ENCODE data around the gene GPR62.

The GPR62 gene

DNA sequence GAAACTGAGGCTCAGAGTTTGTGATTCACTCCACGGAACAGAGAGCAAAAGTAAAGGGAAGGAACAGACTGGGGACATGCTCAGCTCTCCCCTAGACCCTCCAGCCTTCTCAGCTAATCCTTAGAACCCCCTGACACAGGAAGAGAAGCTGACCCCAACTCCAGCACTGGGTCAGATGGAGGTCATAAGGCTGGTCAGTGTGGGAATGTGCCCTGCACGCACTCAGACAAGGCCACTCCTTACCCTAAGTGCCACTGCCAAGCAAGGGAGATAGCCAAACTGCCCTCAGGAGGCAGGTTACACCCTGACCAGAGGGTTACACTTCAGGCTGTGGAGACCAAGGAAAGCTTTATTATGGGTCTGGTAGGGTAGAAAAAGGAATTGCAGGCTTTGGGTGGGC is 39.3 kb downstream of the GPR62 start:
- no peak for FAIRE-seq

DNA sequence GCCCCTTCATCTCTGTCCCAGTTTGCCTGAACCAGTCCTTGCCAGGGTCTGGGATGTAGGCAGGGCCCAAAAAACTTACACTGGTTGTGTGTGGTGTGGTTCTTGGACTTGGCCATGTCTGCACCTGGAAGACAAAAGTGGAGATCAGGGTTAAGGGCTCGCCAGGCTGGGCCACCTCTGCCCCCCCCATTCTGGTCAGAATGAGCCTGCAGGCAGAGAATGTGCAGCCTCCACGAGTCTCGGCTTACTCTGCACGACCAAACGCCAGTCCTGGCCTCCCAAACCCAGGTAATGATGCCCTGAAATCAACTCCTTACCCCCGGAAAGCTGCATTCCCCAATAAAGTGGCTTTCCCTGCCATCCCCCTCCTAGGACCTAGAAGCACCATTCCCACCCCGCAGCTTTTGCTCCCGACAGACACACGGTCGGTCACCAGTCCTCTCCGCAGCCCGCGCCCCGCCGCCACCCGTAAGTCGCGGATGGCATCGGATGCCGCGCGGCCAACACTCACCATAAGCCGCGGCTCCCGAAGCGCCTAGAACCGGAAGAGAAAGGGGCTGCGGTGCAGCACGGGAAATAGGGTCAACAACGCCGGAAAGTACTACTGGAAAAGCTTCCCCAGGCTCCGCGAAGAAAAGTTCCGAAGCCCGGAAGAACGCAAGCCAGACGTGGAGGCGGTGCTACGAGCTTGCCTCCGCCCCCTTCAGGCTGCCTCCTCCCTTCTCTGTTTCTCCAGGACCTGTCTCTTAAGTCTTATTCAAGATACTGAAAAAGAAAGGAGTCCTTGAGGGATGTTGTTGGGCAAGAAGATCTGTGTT is 40.4 kb downstream of the GPR62 start, which contains the start of gene RPL29:
Gene RPL29, minus strand, starts transcription at position 550 of the 818 bp plus-strand sequence. Its CDS starts 434 bp downstream, at position 116.
- FAIRE-seq = peak; percentile 77

DNA sequence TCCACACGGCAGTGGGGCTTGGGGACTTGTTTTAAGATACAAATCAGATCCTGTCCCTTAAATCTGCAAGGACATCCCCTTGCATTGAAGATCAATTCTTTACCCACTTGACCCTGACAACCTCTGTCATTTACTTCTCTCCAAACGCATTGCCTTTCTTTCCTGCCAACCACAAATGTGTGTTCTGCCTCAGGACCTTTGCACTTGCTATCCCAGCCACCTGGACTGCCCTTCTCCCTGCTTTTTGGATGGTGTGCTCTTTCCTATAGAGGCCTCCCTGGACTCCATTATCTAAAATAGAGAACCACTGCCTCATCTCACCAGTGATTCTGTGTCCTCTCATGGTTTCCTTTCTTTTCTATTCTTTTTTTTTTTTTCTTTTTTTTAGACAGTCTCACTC is 42.0 kb downstream of the GPR62 start:
- FAIRE-seq = no peak

DNA sequence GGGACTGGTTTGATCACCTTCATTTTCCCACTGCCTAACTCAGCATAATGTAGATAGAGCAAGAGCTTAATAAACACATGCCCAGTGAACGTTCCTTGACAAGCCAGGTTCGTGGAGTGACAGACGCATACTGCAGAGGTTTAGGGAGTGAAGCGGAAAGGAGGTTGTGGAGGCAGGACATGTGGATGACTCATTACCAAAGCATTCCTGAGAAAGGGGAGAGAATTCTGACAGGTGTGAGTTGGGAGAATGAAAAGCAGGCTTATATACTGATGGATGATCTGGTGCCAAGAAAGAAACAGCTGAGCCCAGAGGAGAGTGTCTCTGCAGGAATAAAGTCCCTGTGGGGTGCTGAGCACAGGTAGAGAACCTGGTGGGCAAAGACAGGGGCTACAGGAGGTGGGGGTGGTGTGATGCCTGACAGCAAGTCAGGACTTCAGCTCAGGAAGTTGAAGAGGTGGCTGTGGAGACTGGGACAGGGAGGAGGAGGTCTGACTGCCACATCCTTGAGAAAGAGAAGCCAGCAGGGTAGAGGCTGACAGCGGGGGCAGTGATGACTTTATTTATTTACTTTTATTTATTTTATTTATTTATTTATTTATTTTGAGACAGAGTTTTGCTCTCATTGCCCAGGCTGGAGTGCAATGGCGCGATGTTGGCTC is 42.9 kb downstream of the GPR62 start:
- FAIRE-seq = no peak

DNA sequence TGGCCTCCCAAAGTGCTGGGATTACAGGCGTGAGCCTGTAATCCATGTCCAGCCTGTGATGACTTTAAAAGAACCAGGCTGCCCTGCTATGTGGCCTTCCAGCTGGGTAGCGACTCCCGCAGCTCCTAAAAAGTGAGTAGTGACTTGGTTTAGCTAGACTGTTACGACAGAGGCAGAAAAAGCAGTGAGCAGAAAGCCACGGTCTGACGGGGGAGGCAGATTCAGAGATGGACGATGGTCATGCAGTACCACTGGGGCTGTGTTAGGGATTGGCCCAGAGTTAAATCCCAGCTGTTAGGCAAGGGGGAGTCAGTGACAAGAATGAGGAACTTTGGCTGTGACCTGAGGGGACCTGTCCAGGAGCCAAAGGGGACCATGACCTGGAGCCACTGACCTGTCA is 43.6 kb downstream of the GPR62 start:
- no peak for FAIRE-seq

DNA sequence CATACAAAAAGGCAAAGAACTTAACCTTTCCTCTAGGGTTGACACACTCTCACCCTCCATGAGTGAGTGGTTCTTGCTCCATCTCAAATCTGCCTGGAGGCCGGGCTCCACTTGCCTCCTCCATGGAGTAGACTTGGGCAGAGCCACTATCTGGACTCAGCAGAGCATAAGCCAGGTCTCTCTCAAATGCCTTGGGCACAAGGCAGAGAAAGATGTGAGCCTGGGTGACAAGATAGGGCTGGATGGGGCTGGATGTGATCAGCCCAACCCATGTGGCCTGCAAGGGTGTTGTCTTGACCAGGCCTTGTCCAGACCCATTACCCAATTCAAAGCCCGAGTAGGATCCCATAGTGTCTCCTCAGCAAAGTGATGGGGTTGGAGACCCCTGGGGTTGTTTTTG is 44.7 kb downstream of the GPR62 start:
- FAIRE-seq = no peak

DNA sequence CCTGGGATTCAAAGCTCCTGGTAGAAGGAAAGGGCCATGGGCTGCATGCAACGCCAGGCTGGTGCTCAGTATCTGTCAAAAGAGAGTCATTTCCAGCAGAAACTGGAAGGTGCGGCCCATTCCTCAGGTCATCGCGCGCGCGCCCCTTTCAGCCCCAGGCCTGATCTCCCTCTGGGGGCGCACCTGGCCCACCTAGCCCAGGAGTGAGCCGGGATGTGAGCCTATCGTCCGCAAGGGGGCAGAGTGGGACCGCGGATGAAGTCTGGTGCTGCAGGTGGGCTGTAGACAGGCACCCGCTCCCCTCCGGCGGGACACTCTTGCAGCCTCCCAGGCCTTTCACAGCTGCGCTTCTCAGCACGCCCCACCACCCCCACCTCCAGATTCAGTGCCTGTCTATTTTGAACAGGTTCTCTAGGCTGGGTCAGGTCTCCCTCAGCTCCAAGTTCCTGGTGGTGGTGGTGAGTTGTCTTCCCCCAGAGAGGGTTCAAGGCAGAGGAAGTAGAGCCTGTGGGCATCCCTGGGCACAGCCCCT is 46.3 kb downstream of the GPR62 start:
- FAIRE-seq = no peak

DNA sequence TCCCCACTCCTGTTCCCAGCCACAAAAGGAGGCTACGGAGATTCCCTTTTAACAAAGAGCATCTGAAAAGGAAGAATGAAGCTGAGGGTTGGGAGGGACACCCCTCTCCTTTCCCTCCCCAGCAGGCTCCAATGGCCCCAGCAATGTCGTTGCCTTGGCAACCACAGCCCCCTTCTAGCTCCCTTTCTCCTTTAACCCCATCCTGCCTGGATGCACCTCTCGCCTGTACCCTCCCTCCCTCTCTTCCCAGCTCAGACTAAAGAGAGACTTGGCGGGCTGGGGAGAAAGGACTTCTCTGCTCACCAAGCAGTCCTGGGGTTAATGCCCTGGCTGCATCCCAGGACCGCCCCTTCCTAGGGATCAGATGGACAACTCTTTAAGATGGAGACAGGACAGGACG is 47.6 kb downstream of the GPR62 start:
- no peak for FAIRE-seq

DNA sequence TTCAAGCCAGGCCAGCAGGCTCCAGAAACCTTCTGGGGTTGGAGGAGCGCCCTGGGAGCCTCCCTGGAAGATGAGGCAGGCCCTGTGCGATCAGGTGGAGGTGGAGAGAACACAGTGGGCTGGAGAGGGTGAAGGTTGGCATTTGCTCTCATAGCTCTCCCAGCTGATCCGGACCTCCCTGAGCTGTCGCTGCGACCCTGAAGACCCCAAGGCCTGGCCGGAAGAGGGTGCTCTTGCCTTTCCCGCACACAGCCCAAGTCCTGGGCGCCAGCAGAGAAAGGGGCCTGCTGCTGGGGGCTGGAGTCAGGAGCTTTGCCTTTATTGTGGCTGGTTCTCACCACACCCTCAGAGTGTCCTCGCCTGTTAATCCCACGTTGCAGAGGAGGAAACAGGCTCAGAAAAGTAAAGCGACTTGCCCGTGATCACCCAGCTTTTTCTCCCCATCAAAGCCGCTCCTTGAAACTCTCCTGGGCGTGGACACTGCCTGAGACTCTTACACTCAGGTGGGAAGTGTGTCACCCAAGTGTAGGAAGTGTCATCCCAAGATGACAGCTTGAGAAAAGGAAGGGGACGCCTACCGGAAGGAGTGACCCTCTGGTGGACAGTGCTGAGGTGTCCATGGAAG is 49.1 kb downstream of the GPR62 start:
- FAIRE-seq = no peak

DNA sequence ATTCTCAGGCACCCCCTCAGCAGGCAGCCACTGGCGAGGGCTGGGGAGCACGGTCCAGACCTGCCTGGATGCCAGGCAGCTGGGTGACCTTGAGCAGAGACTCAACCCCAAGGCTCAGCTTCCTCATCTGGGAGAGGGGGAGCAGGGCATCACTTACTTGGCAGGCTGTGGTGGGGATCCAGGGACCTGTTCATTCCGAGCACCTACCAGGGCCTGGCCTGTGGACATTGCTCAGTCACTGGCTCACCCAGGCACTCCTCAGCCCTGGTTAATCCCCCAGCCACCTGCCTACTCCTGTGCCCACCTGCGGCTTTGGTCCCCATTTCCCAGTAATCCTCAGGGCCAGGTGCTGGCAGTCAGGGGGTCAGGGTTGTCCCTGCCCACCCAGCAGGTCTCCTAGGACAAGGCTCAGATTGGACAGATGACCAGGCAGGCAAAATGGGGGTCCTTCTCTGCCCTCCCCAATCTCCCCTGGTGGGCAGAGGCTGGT is 49.8 kb downstream of the GPR62 start:
- no peak for FAIRE-seq

DNA sequence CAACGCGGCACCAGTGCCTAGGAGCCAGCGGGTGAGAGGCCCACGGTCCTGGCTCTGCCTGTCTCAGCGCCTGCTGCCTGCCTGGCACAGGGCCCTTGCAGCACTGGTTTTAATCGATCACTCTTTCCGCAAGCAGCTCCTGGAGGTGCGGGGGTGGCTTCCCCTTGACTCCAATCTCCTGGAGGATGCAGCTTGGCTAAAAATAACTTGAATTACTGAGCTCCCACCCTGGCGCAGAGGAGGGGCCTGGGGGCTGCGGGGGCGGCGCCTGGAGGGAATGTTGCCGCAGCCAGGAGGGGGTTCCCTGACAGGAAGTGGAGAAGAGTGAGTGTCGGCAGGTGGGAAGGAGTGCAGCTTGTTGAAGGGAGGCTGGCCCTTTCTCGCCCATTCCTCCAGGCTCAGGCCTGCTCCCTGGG is 50.4 kb downstream of the GPR62 start:
- FAIRE-seq = no peak

DNA sequence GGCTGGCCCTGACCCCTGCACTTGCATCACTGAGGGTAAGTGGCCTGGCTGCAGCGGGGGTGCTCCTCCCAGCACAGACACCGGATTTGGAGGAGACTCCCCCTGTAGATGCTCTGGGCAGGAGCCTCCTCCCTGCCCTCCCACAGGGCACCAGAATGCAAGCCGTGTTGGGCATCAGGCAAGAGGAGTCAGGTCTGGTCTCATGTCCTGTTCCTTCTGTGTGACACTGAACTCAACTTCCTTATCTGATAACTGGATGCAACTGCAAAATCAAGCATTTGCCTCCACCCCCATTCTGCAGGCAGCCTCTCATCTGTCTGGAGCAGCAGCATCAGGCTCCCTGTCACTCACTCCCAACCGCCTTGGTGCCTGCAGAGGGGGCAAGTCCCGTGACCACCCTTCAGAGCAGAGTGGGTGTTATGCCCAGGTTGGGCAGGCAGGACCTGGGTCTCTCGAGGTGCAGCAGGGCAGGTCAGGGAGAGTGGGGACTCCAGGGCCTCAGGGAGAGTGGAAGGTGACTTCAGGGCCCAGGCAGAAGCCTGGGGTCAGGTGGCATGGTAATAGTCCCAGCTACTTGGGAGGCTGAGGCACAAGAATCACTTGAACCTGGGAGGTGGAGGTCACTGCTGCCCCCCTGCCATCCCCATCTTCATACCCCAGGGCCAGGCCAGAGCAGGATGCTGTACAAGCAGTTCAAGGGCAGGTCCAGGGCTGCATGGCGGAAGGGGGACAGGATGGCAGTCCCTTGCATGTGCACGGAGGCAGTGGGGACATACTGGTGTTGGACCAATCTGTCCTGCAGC is 51.0 kb downstream of the GPR62 start:
- no peak for FAIRE-seq

DNA sequence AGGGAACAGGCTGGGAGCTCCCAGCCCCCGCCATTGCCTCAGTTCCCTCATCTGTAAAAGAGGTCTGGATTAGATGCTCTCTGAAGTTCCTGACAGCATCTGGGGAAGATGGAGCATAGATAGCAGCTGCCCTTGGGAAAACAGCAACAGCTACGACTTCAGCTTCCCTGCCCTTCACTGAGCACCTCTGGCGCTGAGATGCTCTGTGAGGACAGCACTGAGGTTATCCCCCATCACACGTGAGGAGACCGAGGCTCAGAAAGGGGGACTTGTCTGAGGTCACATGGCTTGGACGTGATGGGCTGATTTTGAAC is 51.6 kb downstream of the GPR62 start:
- no peak for FAIRE-seq

Measured in TTC549 (cell line).